Breast epithelium (tissue), 4 donors: ENCODE results near the gene LRRN2. TPM values are rescaled to one million over a fixed set of nuclear protein-coding genes. Genes with fewer than 3 reads are reported as not detected.

Experiments used
- DNase-seq, 2 donors: peaks; one replicate each; pipeline ENCODE4 v3.0.0-alpha.2; 2019; ENCODE audit warnings: low spot score in 2 of 2
- H3K27ac ChIP-seq, 2 donors: fragments of 200-600 bp; sonication (generic) in 1 of 2; one replicate each; pipeline ENCODE4 v1.5.1; 2016 to 2019; ENCODE audit warnings: mild to moderate bottlenecking in 1 of 2
- H3K27me3 ChIP-seq, 2 donors: fragments of 200-600 bp; sonication (generic) in 1 of 2; one replicate each; pipeline versions ENCODE4 v1.5.1 to v1.6.0; 2017 to 2019; ENCODE audit warnings: control low read depth in 1 of 2, mild to moderate bottlenecking in 1 of 2
- H3K36me3 ChIP-seq: fragments of 200-600 bp; one replicate; pipeline ENCODE4 v1.5.1; 2019
- H3K4me1 ChIP-seq, 2 donors: fragments of 200-600 bp; sonication (generic); one replicate each; pipeline ENCODE4 v1.5.1; 2016 to 2019; ENCODE audit warnings: control low read depth in 1 of 2
- H3K4me3 ChIP-seq, 3 donors: fragments of 200-600 bp; sonication (generic); 1 replicate in 2 of 3; 2 replicates in 1 of 3; pipeline ENCODE4 v1.5.1; 2016 to 2019; ENCODE audit warnings: mild to moderate bottlenecking in 3 of 3, moderate library complexity in 2 of 3
- H3K9me3 ChIP-seq, 2 donors: fragments of 200-600 bp; sonication (generic) in 1 of 2; one replicate each; pipeline ENCODE4 v1.5.1; 2016 to 2019; ENCODE audit warnings: control low read depth in 1 of 2
- POLR2A ChIP-seq: fragments of 450-650 bp; IDR thresholded peaks from one replicate; pipeline ENCODE4 v1.6.1; 2016; ENCODE audit warnings: antibody characterized with exemption, mild to moderate bottlenecking, moderate library complexity
- POLR2AphosphoS5 ChIP-seq, 3 donors: sonication (generic); formaldehyde crosslinking; IDR thresholded peaks; one replicate each; pipeline ENCODE4 v1.6.1; 2017; ENCODE audit warnings: antibody characterized with exemption in 3 of 3
- intact Hi-C: fragments of 100-400 bp; cut with DNase I; formaldehyde crosslinking; loops from one replicate; pipeline ENCODE4 v1.15.1; 2023; ENCODE audit warnings: low total_unique reads
- total RNA-seq, 3 donors: library from RNA; depleted of rRNA; stranded (reverse); fragments of >200 nt; gene quantifications; one replicate each; pipeline ENCODE4 v1.1.0, GENCODE V29; 2016
- TF ChIP-seq, protein P1 (sequence below), 3 donors: fragments of 450-650 bp; IDR thresholded peaks; one replicate each; pipeline ENCODE4 v1.5.1; 2016 to 2017; ENCODE audit warnings: antibody characterized with exemption in 3 of 3, mild to moderate bottlenecking in 3 of 3, moderate library complexity in 3 of 3

LRRN2 gene
- total RNA-seq, 3 donors from 2014 or later = 0.32 to 2.5 (median 2.0) TPM

DNA sequence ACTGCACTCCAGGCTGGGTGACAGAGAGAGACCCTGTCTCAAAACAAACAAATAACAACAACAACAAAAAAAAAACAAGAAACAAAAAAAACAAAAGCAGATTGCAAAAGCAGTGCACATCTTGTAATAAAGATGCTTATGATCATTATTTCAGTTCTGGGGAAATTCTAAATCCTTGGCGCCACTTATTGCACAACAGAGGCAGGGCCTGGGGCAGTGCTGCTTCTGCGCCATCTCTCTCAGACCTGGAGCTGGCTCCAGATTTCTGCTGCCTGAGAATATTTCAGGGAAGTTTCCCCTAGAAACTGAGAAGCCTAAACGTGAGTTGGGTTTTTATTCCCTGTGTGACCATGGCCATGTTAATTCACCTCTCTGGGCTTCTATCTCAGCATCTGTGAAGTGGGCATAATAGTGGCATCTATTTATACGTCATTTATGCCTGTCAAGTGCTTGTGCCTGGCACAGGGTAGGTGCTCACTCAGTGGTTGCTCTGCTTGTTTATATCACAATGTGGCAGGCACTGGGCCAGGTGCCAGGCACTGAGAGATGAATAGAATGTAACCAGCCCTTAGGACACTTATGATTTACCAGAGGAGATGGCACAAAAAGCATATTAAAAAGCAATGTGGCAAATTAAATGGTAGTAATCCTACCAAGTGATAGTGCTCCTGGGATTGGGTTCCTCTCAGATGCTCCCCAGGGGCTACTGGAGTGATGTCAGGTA is 101.5 kb downstream of the LRRN2 start:
- Histone ChIP-seq H3K27me3 (no peaks in the 10 kb centered on the region), H3K36me3 (no peaks in the 10 kb centered on the region), H3K9me3 (no peaks in the 10 kb centered on the region), H3K27ac (peak overlapping the region in 1 of 2 donors; percentile 66), H3K4me3 (no peak overlapping the region), H3K4me1 (peaks cover 0 to 7% of the 10 kb centered on the region in 2 donors)
- intact Hi-C loops = no loop called here
- peak; percentile 69 to 72 for DNase-seq
- TF ChIP-seq, protein P1, sequence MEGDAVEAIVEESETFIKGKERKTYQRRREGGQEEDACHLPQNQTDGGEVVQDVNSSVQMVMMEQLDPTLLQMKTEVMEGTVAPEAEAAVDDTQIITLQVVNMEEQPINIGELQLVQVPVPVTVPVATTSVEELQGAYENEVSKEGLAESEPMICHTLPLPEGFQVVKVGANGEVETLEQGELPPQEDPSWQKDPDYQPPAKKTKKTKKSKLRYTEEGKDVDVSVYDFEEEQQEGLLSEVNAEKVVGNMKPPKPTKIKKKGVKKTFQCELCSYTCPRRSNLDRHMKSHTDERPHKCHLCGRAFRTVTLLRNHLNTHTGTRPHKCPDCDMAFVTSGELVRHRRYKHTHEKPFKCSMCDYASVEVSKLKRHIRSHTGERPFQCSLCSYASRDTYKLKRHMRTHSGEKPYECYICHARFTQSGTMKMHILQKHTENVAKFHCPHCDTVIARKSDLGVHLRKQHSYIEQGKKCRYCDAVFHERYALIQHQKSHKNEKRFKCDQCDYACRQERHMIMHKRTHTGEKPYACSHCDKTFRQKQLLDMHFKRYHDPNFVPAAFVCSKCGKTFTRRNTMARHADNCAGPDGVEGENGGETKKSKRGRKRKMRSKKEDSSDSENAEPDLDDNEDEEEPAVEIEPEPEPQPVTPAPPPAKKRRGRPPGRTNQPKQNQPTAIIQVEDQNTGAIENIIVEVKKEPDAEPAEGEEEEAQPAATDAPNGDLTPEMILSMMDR (IDR thresholded peaks at IDR 0.05) = no peak
- TF ChIP-seq POLR2AphosphoS5 (IDR thresholded peaks at IDR 0.05) = peak in 1 of 3 donors; percentile 14

DNA sequence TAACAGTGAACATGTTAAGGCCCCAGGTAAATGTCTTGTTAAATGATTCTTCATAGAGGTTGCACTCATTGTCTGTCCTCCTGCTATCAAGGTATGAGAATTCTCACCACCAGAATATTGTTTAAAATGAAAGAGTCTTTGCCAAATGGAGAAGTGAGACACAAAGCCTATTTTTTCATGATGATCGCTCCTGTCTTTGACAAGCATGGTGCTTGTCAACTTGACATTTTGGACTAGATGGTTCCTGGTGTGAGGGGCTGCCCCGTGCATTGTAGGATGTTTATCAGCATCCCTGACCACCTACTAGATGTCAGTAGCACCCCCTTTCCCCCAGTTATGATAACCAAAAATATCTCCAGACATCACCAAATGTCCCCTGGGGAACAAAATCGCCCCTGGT is 103.8 kb downstream of the LRRN2 start:
- H3K36me3 ChIP-seq = no peaks in the 10 kb centered on the region
- H3K4me3 ChIP-seq = no peak overlapping the region
- intact Hi-C loops = no loop called here
- H3K27me3 ChIP-seq = no peaks in the 10 kb centered on the region
- no peaks in the 10 kb centered on the region for H3K9me3 ChIP-seq
- no peak for DNase-seq
- H3K4me1 ChIP-seq = peaks cover 0 to 7% of the 10 kb centered on the region in 2 donors
- no peak for TF ChIP-seq POLR2AphosphoS5 (IDR thresholded peaks at IDR 0.05)
- TF ChIP-seq, protein P1 (IDR thresholded peaks at IDR 0.05) = no peak
- no peak for TF ChIP-seq POLR2A
- no peak overlapping the region for H3K27ac ChIP-seq

DNA sequence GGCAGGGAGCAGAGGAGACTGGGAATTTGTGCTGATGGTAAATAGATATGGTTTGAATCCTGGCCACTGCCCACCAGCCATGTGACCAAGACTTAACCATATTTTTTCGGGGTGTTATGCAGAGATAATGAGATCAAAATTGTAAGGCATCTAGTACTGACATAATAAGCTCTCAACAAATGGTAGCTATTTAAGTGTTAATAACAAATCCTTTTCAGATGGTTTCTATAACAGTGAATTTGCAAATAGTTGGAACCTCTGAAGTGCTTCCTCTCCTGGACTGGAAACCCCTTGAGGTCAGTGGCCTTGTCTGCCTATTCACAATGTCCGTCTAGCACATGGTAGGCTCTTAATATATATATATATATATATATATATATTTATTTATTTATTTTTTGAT is 104.7 kb downstream of the LRRN2 start:
- no peak for DNase-seq
- Histone ChIP-seq H3K4me1 (peaks cover 0 to 7% of the 10 kb centered on the region in 2 donors), H3K27me3 (no peaks in the 10 kb centered on the region), H3K27ac (no peak overlapping the region), H3K4me3 (no peak overlapping the region), H3K9me3 (no peaks in the 10 kb centered on the region), H3K36me3 (no peaks in the 10 kb centered on the region)
- intact Hi-C loops = no loop called here
- TF ChIP-seq POLR2A (no peak), POLR2AphosphoS5 (IDR thresholded peaks at IDR 0.05) (no peak)
- TF ChIP-seq, protein P1 (IDR thresholded peaks at IDR 0.05) = no peak

DNA sequence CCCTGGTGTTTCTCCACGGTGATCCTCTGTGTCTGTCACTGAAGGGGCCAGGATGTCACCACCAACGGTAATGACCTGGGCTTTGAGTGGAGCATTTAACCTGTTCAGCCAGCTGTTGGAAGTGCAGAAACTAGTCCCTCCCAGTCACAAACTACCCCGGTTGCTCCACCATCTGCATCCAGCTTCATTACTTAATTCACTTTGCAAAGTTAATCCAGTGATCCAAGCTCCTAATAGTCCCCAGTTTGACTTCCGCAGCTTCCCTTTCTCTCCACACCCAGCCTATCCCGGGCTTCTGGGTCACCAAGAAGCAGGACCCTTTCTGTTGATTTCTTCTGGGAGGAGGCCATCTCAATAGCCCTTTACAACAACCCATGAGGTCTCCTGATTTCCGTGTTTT is 105.9 kb downstream of the LRRN2 start:
- Histone ChIP-seq H3K36me3 (no peaks in the 10 kb centered on the region), H3K27ac (no peak overlapping the region), H3K9me3 (no peaks in the 10 kb centered on the region), H3K4me3 (peak overlapping the region in 2 of 3 donors; percentile 40 to 62), H3K27me3 (no peaks in the 10 kb centered on the region), H3K4me1 (peaks cover 0 to 6% of the 10 kb centered on the region in 2 donors)
- TF ChIP-seq, protein P1 (IDR thresholded peaks at IDR 0.05) = no peak
- no peak for TF ChIP-seq POLR2A
- TF ChIP-seq POLR2AphosphoS5 (IDR thresholded peaks at IDR 0.05) = no peak
- DNase-seq = no peak
- intact Hi-C loops = no loop called here

DNA sequence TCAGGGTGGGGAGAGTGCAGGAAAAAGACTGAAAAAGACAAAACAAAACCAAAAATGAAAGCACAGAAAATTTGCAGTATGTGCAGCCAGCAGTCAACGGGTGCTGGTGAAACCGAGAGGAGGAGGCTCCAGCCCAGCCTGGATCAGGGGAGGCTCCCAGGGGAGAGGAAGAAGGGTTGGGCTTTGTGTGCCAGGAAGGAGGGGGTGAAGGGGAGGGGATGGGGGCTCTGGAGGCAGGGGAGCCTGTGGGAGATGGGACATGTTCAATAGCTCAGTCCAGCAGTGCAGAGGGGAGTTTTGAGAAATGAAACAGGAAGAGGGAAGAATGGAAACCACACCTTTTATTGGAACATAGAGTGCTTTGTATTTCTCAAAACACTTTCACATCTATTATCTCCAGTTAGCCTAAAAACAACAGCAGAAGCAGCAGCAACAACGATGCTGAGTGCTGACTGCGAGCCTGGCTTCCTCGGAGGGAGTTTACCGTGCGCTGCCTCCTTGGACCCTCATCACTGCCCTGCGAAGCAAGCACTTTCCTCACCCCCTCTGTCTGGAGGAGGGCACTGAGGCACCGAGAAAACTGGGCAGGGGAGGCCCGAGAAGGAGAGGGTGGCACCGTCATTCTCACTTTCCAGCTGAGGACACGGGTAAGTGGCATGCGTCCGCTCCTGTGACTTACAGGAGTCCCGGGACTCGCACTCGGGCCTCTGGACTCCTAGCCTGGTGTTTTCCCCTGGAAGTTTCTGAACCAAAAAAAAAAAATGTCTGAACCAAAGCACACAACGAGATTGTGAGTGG is 106.5 kb downstream of the LRRN2 start:
- DNase-seq = no peak
- Histone ChIP-seq H3K36me3 (no peaks in the 10 kb centered on the region), H3K4me1 (peaks cover 0 to under 1% of the 10 kb centered on the region in 2 donors), H3K27ac (peak overlapping the region; percentile 63 to 76), H3K27me3 (no peaks in the 10 kb centered on the region), H3K9me3 (no peaks in the 10 kb centered on the region), H3K4me3 (peak overlapping the region; percentile 36 to 62 (median 40))
- intact Hi-C loops = no loop called here
- TF ChIP-seq POLR2A (no peak), POLR2AphosphoS5 (IDR thresholded peaks at IDR 0.05) (no peak)
- TF ChIP-seq, protein P1 (IDR thresholded peaks at IDR 0.05) = no peak
